Neural cell (in vitro differentiated cells): ENCODE results near the gene ACER1. TPM values are rescaled to one million over a fixed set of nuclear protein-coding genes. Genes with fewer than 3 reads are reported as not detected.
A peak's percentile ranks its signal among the peaks of the same experiment; 100 is the strongest.
"Not testable (repeated sequence)": the region's sequence is repeated elsewhere in the genome, so short reads cannot be mapped to it uniquely, and the experiment has no call there.

Source experiments
- H2AFZ ChIP-seq: fragments of 200-600, 300-800 bp; sonication (generic), shearing (Covaris generic); 2 replicates; pipeline ENCODE4 v1.6.0; 2014; ENCODE audit warnings: low read depth, mild to moderate bottlenecking, antibody characterized with exemption, low read length, moderate library complexity
- H3F3A ChIP-seq: fragments of 200-600 bp; shearing (Covaris generic); 2 replicates; pipeline ENCODE4 v1.6.1; 2016; ENCODE audit warnings: mild to moderate bottlenecking, moderate library complexity, mixed read lengths, antibody characterized with exemption, low read length; ENCODE audit not compliant: insufficient read depth, poor library complexity, severe bottlenecking
- H3K27ac ChIP-seq: fragments of 200-600, 300-800 bp; sonication (generic), shearing (Covaris generic); 2 replicates; pipeline ENCODE4 v1.5.1; 2014; ENCODE audit warnings: mild to moderate bottlenecking, low read length, moderate library complexity
- H3K27me3 ChIP-seq: fragments of 300-800, 200-600 bp; sonication (generic), shearing (Covaris generic); 2 replicates; pipeline ENCODE4 v1.6.0; 2014; ENCODE audit warnings: mild to moderate bottlenecking, low read depth, low read length, moderate library complexity; ENCODE audit not compliant: insufficient read depth
- H3K36me3 ChIP-seq: fragments of 300-800, 200-600 bp; sonication (generic), shearing (Covaris generic); 2 replicates; pipeline ENCODE4 v1.5.1; 2014; ENCODE audit warnings: mild to moderate bottlenecking, antibody characterized with exemption, low read length, moderate library complexity; ENCODE audit not compliant: insufficient read depth
- H3K4me2 ChIP-seq: fragments of 300-800, 200-600 bp; sonication (generic), shearing (Covaris generic); 2 replicates; pipeline ENCODE4 v1.6.0; 2014; ENCODE audit warnings: mild to moderate bottlenecking, low read length
- H3K4me3 ChIP-seq: fragments of 300-800, 200-600 bp; sonication (generic), shearing (Covaris generic); 2 replicates; pipeline ENCODE4 v1.5.1; 2014; ENCODE audit warnings: mild to moderate bottlenecking, low read length, moderate library complexity
- H3K79me2 ChIP-seq: fragments of 200-600 bp; shearing (Covaris generic); replicated peaks from 2 replicates; pipeline ENCODE4 v1.6.0; 2014; ENCODE audit warnings: mild to moderate bottlenecking, low read length, moderate library complexity; ENCODE audit not compliant: insufficient read depth
- H3K9ac ChIP-seq: fragments of 300-800, 200-600 bp; sonication (generic), shearing (Covaris generic); 2 replicates; pipeline ENCODE4 v1.6.1; 2016; ENCODE audit warnings: mild to moderate bottlenecking, low read length, mixed read lengths
- H3K9me2 ChIP-seq: fragments of 200-600 bp; shearing (Covaris generic); 2 replicates; pipeline ENCODE4 v1.6.1; 2016; ENCODE audit warnings: mild to moderate bottlenecking, low read length, mixed read lengths; ENCODE audit not compliant: insufficient read depth
- H3K9me3 ChIP-seq: fragments of 200-600, 300-800 bp; sonication (generic), shearing (Covaris generic); 2 replicates; pipeline ENCODE4 v1.6.1; 2016; ENCODE audit warnings: mild to moderate bottlenecking, mixed run types, low read length, moderate library complexity, mixed read lengths
- H4K20me1 ChIP-seq: fragments of 200-600 bp; shearing (Covaris generic); 2 replicates; pipeline ENCODE4 v1.6.1; 2016; ENCODE audit warnings: mild to moderate bottlenecking, mixed run types; ENCODE audit not compliant: insufficient read depth
- CTCF ChIP-seq: fragments of 450-650 bp; IDR thresholded peaks from 2 replicates; pipeline ENCODE4 v1.5.1; 2014; ENCODE audit warnings: antibody characterized with exemption, mild to moderate bottlenecking, moderate library complexity; ENCODE audit not compliant: poor library complexity, severe bottlenecking
- EP300 ChIP-seq: fragments of 450-650 bp; conservative IDR thresholded peaks from 2 replicates; pipeline ENCODE4 v1.6.1; 2014; ENCODE audit warnings: antibody characterized with exemption, mild to moderate bottlenecking, moderate library complexity; ENCODE audit not compliant: poor library complexity, severe bottlenecking
- EZH2 ChIP-seq: fragments of 200-600, 300-800 bp; shearing (Covaris generic), sonication (generic); IDR thresholded peaks from 2 replicates; pipeline ENCODE4 v1.6.1; 2014; ENCODE audit warnings: antibody characterized with exemption, low read length, borderline replicate concordance, mild to moderate bottlenecking; ENCODE audit not compliant: insufficient read depth, poor library complexity, severe bottlenecking
- MXI1 ChIP-seq: fragments of 450-650 bp; conservative IDR thresholded peaks from 2 replicates; pipeline ENCODE4 v1.6.1; 2014; ENCODE audit warnings: antibody characterized with exemption, mild to moderate bottlenecking; ENCODE audit not compliant: poor library complexity, severe bottlenecking
- POLR2AphosphoS5 ChIP-seq: IDR thresholded peaks from 2 replicates; pipeline ENCODE4 v1.6.1; 2012
- RAD21 ChIP-seq: fragments of 450-650 bp; conservative IDR thresholded peaks from 2 replicates; pipeline ENCODE4 v1.6.1; 2014; ENCODE audit warnings: antibody characterized with exemption, mild to moderate bottlenecking, moderate library complexity
- REST ChIP-seq: IDR thresholded peaks from 2 replicates; pipeline ENCODE4 v1.6.1; 2012; ENCODE audit warnings: borderline replicate concordance
- SMC3 ChIP-seq: fragments of 450-650 bp; conservative IDR thresholded peaks from 2 replicates; pipeline ENCODE4 v1.6.1; 2014; ENCODE audit warnings: antibody characterized with exemption, mild to moderate bottlenecking, moderate library complexity; ENCODE audit not compliant: poor library complexity
- TAF1 ChIP-seq: IDR thresholded peaks from 2 replicates; pipeline ENCODE4 v1.6.1; 2012; ENCODE audit warnings: low read depth
- polyA plus RNA-seq: library from polyadenylated mRNA; depleted of rRNA; stranded (reverse); fragments of >200 nt; gene quantifications from 2 replicates; pipeline ENCODE4 v1.2.3, GENCODE V29; 2014

The ACER1 gene
- polyA plus RNA-seq, 1 donor from 2014 or later, result not detected

- Histone ChIP-seq H3K9me3 (no peaks in the 10 kb centered on the region), H2AFZ (no peak overlapping the region), H3K4me3 (no peak overlapping the region), H3K9me2 (no peaks in the 10 kb centered on the region), H3K79me2 (no peaks in the 10 kb centered on the region), H4K20me1 (no peaks in the 10 kb centered on the region), H3K4me2 (no peak overlapping the region), H3K36me3 (peaks cover 5% of the 10 kb centered on the region), H3K27ac (no peak overlapping the region), H3K9ac (no peak overlapping the region), H3F3A (no peaks in the 10 kb centered on the region), H3K27me3 (no peaks in the 10 kb centered on the region)
- TF ChIP-seq MXI1, result no peak
- no peak for TF ChIP-seq TAF1
- no peak for TF ChIP-seq EP300
These were observed 30.9 kb upstream of the ACER1 start for GRCh38 chr19:6364353-6364752.

- Histone ChIP-seq H3K79me2 (no peaks in the 10 kb centered on the region), H3K27me3 (no peaks in the 10 kb centered on the region), H3K36me3 (peaks cover 5% of the 10 kb centered on the region), H3K9me2 (no peaks in the 10 kb centered on the region), H3K9me3 (no peaks in the 10 kb centered on the region), H3K27ac (peak overlapping the region; percentile 65), H4K20me1 (no peaks in the 10 kb centered on the region), H3K4me3 (peak overlapping the region; percentile 85), H2AFZ (peak overlapping the region; percentile 71), H3F3A (no peaks in the 10 kb centered on the region), H3K9ac (peak overlapping the region; percentile 74), H3K4me2 (peak overlapping the region; percentile 88)
- TF ChIP-seq CTCF (no peak), RAD21 (no peak), MXI1 (no peak), TAF1 (no peak)
These were observed 29.0 kb upstream of the ACER1 start for GRCh38 chr19:6362351-6362801.

- peak overlapping the region; percentile 88 for H3K4me2 ChIP-seq
- no peaks in the 10 kb centered on the region for H3K9me3 ChIP-seq
- peak overlapping the region; percentile 85 for H3K4me3 ChIP-seq
- peak overlapping the region; percentile 65 for H3K27ac ChIP-seq
- H3F3A ChIP-seq, result no peaks in the 10 kb centered on the region
- no peaks in the 10 kb centered on the region for H3K27me3 ChIP-seq
- H3K9me2 ChIP-seq, result no peaks in the 10 kb centered on the region
- TF ChIP-seq SMC3 (no peak), EZH2 (no peak), RAD21 (no peak), REST (no peak), CTCF (no peak), TAF1 (no peak), EP300 (no peak), MXI1 (no peak), POLR2AphosphoS5 (no peak)
- peaks cover 5% of the 10 kb centered on the region for H3K36me3 ChIP-seq
- H4K20me1 ChIP-seq, result no peaks in the 10 kb centered on the region
- no peaks in the 10 kb centered on the region for H3K79me2 ChIP-seq
- peak overlapping the region; percentile 74 for H3K9ac ChIP-seq
- peak overlapping the region; percentile 71 for H2AFZ ChIP-seq
These were observed 28.6 kb upstream of the ACER1 start for GRCh38 chr19:6362027-6362350.

- H3K27ac ChIP-seq, H3K36me3 ChIP-seq, H3K4me2 ChIP-seq, H3K27me3 ChIP-seq, H4K20me1 ChIP-seq, H3K79me2 ChIP-seq, H3K9me3 ChIP-seq, H3K9me2 ChIP-seq, H3K9ac ChIP-seq, H3F3A ChIP-seq: not testable (repeated sequence)
- H3K4me3 ChIP-seq, result peak overlapping the region; percentile 85
- H2AFZ ChIP-seq, result peak overlapping the region; percentile 33
These were observed 27.4 kb upstream of the ACER1 start for GRCh38 chr19:6360857-6361216.
